Head of caudate nucleus (tissue), 42 donors: ENCODE measurements around the gene TMEM61.
"Not testable (repeated sequence)": the region's sequence is repeated elsewhere in the genome, so short reads cannot be mapped to it uniquely, and the experiment has no call there.

Experiments used
- DNase-seq, 42 donors: peaks; one replicate each; pipeline versions ENCODE4 v3.0.0 to v3.0.0-alpha.2; 2020 to 2021; ENCODE audit warnings: mixed read lengths in 7 of 42
- intact Hi-C: fragments of 100-400 bp; cut with DNase I; formaldehyde crosslinking; loops from one replicate; pipeline ENCODE4 v1.15.0; 2022

TMEM61 gene

DNA sequence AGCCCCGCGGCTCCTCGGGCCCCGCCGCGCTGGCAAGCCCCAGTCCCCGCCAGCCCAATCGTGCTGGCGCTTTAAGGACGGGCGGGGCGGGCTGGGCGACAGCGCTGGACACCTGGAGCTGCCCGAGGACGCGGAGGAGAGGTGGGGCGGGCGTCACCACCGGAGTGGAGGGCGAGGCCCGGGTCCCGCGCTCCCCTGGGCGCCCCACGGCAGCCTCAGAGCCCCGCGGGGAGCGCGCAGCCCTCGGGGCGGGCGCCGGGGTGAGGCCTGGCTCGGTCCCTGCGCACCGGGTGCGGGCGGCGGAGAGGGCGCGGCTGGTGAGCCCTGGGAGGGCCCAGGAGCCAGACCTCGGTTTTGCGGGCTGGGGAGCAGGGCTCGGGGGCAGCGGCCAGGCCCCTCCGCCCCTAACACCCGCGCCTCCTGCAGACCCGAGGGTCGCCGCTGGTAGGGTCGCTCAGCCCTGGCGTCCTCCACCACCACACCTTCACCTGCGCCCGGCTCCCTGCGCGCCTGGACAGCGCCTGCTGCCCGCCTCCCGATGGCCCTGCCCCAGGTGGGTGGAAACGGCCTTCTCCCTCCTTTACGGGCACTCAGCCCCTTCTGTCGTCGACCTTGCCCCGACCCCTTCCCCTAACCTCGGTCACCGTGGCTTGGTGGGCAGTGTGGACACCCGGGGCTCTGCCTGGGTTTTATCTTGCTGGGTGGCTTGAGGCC lies at the start of gene TMEM61:
Gene TMEM61, plus strand, starts transcription at position 101 of the 714 bp plus-strand sequence. Its CDS starts 438 bp downstream, at position 539.
- intact Hi-C loops, result no loop called here
- no peak for DNase-seq

DNA sequence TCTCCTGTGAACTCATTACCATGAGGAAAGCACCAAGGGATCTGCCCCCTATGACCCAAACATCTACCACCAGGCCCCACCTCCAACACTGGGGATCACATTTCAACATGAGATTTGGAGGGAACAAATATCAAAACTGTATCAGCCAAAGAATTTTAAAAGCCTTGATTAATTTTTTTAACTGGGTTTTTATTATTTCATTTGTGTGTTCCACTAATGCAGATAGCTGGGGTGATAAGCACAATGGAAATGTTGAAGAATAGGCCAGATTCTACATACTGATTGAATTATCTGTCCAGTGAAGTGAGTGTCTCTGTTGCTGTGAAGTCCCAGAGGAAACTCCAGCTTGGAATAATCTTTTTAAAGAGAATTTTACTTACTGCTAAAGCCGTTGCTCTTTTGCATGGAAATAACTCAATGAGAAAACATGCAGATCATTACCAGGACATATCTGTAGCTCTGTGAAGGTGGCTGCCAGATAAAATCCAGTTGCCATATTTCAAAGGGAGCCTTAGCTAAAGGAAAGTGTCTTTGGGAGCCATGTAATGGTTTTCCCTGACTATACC lies 49.1 kb upstream of the TMEM61 start:
- DNase-seq, result no peak
- intact Hi-C loops, result no loop called here

DNA sequence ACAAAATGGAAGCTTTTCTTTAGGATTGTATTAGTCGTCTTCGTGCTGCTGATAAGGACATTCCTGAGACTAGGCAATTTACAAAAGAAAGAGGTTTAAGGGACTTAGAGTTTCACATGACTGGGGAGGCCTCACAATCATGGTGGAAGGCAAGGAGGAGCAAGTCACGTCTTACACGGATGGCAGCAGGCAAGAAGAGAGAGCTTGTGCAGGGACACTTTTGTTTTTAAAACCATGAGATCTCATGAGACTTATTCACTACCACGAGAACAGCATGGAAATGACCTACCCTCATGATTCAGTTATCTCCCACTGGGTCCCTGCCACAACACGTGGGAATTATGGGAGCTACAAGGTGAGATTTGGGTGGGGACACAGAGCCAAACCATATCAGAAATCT lies 46.3 kb upstream of the TMEM61 start:
- intact Hi-C loops, DNase-seq: not testable (repeated sequence)

DNA sequence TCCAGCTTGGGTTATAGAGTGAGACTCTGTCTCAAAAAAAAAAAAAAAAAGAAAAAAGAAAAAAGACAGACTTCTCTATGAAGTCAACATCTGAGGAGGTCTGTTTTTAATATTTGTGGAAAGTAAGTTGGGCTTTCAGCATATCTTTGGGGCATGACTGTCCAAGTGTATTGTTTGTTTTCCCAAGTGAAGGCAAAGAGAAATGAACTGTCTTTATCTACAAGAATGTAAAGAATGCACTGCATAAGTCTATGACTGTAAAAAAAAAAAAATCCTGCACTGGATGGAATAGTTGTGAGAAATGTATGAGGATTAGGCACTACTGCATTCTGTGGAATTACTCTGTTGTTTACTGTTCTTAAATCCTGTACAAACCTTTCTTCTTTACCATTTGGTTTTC lies 45.6 kb upstream of the TMEM61 start:
- intact Hi-C loops, result no loop called here
- DNase-seq, result no peak

DNA sequence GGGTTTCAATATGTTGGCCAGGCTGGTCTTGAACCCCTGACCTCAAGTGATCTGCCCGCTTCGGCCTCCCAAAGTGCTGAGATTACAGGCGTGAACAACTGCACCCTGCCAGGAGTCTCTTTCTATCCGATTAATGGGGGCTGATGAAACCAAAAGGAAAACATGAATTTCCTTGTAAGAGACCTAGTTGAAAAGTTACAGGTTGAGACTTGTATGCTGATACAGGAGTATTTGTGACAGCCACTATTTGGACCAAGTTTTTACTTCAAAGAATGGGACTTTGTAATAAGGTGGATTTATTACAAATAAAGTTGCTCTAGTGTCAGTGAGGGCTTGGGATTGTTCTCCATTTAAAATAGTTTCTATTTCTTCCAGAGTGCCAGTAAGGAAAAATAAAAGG lies 43.6 kb upstream of the TMEM61 start:
- DNase-seq, result no peak
- intact Hi-C loops, result no loop called here

DNA sequence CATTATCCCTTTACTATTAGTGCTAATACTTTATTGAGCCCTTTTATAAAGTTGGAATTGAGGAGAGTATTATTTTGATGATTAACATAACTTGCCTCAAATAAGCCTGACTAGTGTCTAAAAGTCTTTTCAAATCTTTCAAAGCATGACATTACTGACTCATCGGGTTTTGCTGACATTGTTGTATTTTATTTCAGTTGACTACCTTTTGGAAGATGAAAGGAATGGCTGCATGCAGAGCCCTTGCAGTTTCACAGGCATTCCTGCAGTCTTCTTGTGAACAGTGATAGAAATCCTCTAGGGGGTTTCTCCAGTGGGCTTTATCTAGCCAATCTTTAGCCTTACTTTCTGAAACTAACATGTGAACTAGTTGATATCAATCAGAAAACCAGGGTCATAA lies 43.0 kb upstream of the TMEM61 start:
- intact Hi-C loops, result no loop called here
- DNase-seq, result peak in 1 of 42 donors; percentile 8

DNA sequence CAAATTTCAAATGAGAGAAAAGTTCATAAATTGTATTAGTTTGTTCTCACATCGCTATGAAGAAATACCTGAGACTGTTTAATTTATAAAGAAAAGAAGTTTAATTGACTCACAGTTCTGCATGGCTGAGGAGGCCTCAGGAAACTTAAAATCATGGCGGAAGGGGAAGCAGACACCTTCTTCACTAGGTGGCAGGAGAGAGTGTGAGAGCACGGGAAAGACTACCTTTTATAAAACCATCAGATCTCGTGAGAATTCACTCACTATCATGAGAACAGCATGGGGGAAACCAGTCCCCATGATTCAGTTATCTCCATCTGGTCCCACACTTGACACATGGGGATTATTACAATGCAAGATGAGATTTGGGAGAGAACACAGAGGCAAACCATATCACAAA lies 41.5 kb upstream of the TMEM61 start:
- intact Hi-C loops, DNase-seq: not testable (repeated sequence)

DNA sequence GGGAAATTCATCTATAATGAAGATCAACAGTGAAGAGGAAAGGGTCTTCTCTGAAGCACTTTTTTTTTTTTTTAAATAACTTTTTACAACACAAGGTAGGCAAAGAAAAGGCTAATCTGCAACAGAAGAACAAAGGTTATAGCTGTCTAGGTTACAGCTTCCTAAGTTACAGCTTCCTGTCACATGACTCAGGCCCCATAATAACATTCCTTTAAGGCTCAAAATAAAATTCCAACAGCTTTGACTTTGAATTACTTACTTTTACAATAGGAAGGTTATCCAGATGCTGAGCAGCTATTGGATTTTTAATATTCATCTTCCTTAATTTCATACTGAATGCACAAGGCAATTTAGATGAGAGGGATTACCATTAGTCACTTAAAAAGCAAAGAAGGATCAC lies 40.4 kb upstream of the TMEM61 start:
- intact Hi-C loops, result no loop called here
- no peak for DNase-seq

DNA sequence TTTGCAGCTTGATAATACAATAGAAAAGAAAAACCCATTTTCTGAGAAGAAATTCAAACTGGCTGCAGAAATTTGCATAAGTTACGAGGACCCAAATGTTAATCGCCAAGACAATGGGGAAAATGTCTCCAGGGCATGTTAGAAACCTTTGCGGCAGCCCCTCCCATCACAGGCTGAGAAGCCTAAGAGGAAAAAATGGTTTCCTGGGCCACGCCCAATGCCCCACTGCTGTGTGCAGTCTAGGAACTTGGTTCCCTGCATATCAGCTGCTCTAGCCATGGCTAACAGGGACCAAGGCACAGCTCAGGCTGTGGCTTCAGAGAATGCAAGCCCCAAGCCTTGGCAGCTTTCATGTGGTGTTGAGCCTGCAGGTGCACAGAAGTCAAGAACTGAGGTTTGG lies 37.5 kb upstream of the TMEM61 start:
- intact Hi-C loops, result no loop called here
- DNase-seq, result no peak

DNA sequence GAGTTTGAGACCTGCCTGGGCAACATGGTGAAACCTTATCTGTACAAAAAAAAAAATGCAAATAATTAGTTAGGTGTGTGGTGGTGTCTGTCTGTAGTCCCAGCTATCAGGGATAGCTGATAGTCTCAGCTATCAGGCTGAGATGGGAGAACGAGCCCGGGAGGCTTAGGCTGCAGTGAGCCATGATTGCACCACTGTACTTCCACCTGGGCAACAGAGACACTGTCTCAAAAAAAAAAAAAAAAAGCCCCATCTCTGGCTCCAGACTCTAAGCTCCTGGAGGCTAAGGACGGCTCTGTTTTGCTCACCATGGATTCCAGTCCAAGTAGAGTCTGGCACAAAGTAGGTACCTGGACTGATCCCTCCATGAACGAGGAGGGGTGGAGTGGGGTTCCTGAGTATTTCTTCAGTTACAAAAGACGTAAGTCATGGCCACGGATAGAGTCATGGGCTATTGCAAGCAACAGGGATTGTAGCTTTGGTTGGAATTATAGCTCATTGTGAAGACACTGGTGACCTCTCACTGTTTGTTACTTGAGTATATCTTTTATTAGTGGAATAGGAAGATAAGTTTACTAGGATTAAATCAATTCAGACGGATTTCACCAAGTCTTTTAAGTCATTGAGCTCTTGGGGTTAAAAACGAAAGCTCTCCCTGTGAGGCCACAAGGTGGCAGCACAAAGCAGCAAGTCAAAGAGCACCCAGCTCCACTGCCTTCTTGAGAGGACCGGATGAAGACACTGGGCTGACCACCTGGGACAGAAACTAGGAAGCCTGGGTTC lies 35.6 kb upstream of the TMEM61 start:
- peak; percentile 42 to 91 (median 78) for DNase-seq
- intact Hi-C loops, result loop anchor here (2.0 kb wide), 1 partner anchor 52 kb away; no protein-coding TSS in a partner anchor

DNA sequence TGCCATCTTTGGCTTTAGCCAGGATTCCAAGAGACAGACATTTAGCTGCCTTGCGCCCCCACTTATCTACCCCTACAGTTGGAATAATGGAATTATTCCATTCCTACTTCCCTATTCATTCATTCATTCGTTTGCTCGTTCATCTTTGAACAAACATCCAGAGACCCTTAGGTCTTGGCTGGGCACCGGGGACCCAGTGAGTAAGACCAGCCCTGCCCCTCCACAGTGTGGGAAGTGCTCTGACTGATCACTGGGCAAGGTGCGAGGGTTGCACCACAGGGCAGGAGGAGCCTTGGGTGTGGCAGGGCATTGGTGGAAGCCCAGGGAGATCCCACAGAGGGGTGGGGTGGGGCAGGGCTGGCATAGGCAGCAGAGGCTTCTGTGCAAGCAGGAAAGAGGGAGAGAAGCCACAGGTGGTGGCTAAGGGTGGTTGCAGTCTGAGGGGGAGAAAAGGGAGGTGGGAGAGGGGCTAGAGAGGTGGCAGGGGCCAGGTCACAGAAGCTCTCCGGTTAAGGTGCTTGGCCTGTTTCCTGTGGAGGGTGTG lies 35.0 kb upstream of the TMEM61 start:
- DNase-seq, result no peak
- intact Hi-C loops, result loop anchor here (2.0 kb wide), 1 partner anchor 51 kb away; no protein-coding TSS in a partner anchor

DNA sequence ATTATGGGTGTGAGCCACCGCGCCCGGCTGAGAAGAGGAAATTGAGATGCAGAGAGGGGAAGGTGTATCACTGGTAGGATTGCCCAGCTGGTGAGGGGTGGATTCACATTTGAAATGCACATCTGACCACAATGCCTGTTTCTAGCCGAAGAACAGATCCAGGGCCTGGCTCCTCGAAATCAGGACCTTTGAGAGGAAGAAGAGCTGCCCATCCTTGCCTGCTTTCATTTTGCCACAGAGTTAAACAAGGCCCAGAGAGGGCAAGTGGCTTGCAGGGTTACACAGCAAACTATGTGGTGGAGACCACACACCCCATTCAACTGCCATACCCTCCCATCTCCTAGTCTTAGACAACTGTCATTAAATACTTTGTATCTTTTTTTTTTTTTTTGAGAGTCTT lies 32.9 kb upstream of the TMEM61 start:
- intact Hi-C loops, result no loop called here
- DNase-seq, result no peak

DNA sequence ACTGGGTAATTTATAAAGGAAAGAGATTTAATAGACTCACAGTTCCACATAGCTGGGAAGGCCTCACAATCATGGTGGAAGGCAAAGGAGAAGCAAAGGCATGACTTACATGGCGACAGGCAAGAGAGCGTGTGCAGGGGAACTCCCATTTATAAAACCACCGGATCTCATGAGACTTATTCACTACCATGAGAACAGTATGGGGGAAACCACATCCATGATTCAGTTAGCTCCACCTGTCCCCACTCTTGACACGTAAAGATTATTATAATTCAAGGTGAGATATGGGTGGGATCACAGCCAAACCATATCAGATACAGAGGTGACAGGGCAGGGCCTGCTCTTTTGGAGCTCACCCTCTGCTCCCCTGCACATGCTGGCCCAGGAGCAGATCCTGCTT lies 31.4 kb upstream of the TMEM61 start:
- intact Hi-C loops, result no loop called here

DNA sequence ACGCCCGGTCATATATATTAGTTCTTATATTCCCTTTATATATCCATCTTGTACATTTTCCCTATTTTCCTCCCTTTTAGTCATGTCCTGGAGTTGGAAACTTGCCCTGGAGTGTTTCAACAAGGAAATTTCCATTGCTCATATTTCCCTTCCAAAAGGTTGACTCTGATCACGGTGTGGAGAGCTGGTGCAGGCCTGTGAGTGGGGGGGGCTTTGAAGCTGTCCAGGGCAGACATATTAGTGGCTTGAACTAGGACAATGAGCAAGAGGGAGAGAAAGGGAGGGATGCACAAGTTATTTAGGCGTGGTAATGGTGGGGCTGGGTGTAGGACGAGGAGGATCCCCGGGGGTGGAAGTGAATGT lies 30.4 kb upstream of the TMEM61 start:
- DNase-seq, result no peak
- intact Hi-C loops, result no loop called here

More for the DNA sequence above, 31.4 kb upstream of the TMEM61 start:
- no peak for DNase-seq

DNA sequence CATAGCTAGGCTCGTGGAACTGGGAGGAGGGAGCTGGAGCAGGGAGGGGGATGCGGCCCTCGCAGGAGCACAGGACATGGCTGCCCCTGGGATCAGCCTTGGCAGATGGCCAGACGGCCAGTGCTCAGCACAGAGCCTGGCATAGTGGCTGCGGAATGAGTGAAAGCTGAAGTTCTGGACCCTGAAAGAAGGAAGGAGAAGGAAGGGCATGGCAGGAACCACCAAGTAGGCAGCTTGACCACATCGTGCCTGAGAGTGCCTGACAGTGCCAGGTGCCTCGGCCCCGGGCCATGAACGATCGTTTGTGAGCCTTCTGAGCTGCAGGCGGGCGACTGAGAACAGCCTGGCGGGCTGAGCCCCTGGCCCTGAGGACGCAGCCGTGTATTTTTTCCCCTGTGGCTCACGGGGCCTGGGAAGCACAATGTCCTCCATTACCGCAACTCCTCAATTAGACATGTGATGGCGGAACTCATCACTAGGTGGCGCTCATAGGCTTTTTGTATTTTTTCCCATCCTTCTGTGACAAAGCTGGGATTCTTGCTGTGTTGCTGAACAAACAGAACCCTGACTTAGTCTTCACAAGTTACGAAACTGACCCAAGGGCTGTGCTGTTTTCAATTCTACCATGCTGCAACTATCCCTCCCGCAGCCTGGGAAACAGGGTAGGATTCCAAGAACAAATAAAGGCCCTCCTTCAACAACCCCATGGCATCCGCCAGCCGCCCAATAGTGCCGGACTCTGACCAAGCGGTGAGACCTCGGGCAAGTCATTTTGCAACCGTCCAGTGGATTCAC lies 29.9 kb upstream of the TMEM61 start:
- intact Hi-C loops, result no loop called here
- peak; percentile 39 to 94 (median 80) for DNase-seq

DNA sequence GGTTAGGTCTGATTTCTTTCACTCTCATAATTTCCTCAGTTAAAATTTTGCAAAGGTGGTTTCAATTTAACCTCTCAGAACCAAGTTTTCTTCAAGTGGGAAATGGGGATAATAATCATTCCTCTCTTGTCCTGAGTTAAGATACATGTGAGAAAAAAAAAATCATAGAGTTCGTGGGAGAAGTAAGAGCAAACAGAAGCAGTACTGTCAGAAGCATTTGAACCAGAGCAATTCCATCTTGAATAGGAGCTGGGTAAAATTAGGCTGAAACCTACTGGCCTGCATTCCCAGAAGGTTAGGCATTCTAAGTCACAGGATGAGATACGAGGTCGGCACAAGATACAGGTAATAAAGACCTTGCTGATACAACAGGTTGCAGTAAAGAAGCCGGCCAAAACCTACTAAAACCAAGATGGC lies 28.6 kb upstream of the TMEM61 start:
- intact Hi-C loops, result no loop called here

DNA sequence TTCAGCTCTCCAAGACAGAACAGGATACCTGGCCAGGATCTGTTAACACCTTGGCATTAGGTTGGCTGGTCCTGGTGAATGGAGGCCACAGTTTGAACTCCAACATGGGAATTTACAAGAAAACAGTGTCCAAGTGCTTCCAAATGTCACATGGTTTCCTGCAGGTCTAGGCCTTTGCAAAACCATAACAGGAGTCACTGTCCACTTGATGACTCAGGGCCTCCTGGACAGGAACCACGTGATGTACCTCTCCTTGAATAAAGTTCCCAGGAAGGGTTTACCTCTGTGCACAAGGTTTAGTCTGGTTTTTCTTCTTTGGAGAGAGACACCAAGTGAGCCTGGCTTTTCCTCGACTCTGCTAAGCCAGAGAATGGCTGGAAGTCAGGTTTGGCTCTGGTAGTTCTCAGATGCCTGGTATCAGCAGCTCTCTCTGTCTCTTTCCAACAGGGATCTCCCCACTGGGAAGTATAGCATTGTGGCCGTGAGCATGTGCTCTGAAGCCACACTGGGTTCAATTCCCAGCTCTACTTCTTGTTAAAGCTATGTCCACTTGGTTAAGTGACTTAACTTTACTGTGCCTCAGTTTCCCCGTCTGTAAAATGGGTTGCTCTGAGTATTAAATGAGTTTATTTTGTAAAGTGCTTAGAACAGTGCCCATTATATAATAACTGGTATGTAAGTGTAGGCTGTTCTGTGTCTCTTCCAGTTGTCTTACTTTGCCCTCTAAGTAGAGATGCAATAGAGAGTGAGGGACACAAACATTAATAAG lies 27.3 kb upstream of the TMEM61 start:
- no peak for DNase-seq
- intact Hi-C loops, result no loop called here

More for the DNA sequence above, 28.6 kb upstream of the TMEM61 start:
- no peak for DNase-seq

DNA sequence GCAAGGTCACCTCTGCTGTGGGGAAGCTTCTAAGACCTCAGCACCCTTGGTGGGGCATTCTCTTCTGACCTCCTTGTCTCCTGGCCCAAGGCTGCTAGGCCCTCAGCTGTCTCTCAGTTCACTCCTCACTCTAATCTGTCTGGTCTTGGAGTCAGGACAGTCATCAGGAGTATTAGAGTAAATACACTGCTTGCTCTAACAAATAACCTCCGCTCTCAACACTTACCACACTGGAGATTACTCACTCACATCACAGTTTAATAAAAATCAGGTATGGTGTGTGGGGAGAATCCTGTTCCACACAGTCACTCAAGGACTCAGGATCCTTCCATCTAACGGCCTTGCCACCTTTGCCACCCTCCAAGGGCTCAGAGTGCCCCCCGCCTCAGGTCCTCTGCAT lies 26.6 kb upstream of the TMEM61 start:
- DNase-seq, result no peak
- intact Hi-C loops, result no loop called here
